Stimulated activated CD8-positive, alpha-beta memory T cell treated with anti-CD3 and anti-CD28 coated beads, Interleukin-12 subunit alpha, Interleukin-12 subunit beta, amount 100 ng/mL, for 24 hours (primary cell): ENCODE results near the gene PKP4.

ENCODE experiments used
- DNase-seq: peaks from one replicate; pipeline ENCODE4 v3.0.0-alpha.2; 2020; ENCODE audit errors: extremely low read depth

PKP4 gene

GRCh38 chr2:158496986-158497385 is 40.2 kb downstream of the PKP4 start:
- DNase-seq = no peak

- no peak for DNase-seq
Observed at GRCh38 chr2:158497486-158497885, 40.7 kb downstream of the PKP4 start.

- DNase-seq = no peak
Observed at GRCh38 chr2:158498043-158498748, 41.4 kb downstream of the PKP4 start.

GRCh38 chr2:158498749-158499136 is 42.0 kb downstream of the PKP4 start:
- no peak for DNase-seq

GRCh38 chr2:158499383-158499782 is 42.6 kb downstream of the PKP4 start:
- DNase-seq = no peak

- no peak for DNase-seq
Observed at GRCh38 chr2:158500333-158500732, 43.6 kb downstream of the PKP4 start.

GRCh38 chr2:158501301-158501700 is 44.5 kb downstream of the PKP4 start:
- no peak for DNase-seq

GRCh38 chr2:158502974-158503373 is 46.2 kb downstream of the PKP4 start:
- DNase-seq = no peak

- DNase-seq = no peak
Observed at GRCh38 chr2:158504088-158504487, 47.3 kb downstream of the PKP4 start.

- DNase-seq = no peak
Observed at GRCh38 chr2:158505448-158505934, 48.7 kb downstream of the PKP4 start.

GRCh38 chr2:158507141-158507540 is 50.4 kb downstream of the PKP4 start:
- DNase-seq = no peak

GRCh38 chr2:158507679-158508078 is 50.9 kb downstream of the PKP4 start:
- no peak for DNase-seq

GRCh38 chr2:158509928-158510797 is 53.4 kb downstream of the PKP4 start:
- no peak for DNase-seq

- no peak for DNase-seq
Observed at GRCh38 chr2:158510887-158511286, 54.1 kb downstream of the PKP4 start.

- no peak for DNase-seq
Observed at GRCh38 chr2:158511706-158512105, 55.0 kb downstream of the PKP4 start.

- DNase-seq = no peak
Observed at GRCh38 chr2:158512323-158512722, 55.6 kb downstream of the PKP4 start.

GRCh38 chr2:158513841-158514240 is 57.1 kb downstream of the PKP4 start:
- no peak for DNase-seq

- DNase-seq = no peak
Observed at GRCh38 chr2:158518084-158518483, 61.3 kb downstream of the PKP4 start.

GRCh38 chr2:158519481-158519880 is 62.7 kb downstream of the PKP4 start:
- DNase-seq = no peak

- DNase-seq = no peak
Observed at GRCh38 chr2:158529379-158530259, 72.9 kb downstream of the PKP4 start.

GRCh38 chr2:158530829-158531228 is 74.1 kb downstream of the PKP4 start:
- no peak for DNase-seq

GRCh38 chr2:158533009-158533408 is 76.3 kb downstream of the PKP4 start:
- no peak for DNase-seq
